ENCODE measurements around the gene SP2.

- no peak for TF ChIP-seq CTCF (IDR thresholded peaks at IDR 0.05)
- TF ChIP-seq EZH2 (IDR thresholded peaks at IDR 0.05; ENCODE audit: borderline replicate concordance, insufficient read depth, low read depth, low read length, poor library complexity, severe bottlenecking) = no peak
Measured at GRCh38 chr17:47968836-47969235, 72.8 kb downstream of the SP2 start.

Data from B cell (primary cell).